ENCODE results near the gene SMURF2.

GRCh38 chr17:64706224-64707049 is 44.3 kb upstream of the SMURF2 start:
- TF ChIP-seq PBX3 (IDR thresholded peaks at IDR 0.05), result no peak
- no peak for TF ChIP-seq EP300 (IDR thresholded peaks at IDR 0.05)
- TF ChIP-seq CTCF (IDR thresholded peaks at IDR 0.05), result no peak
- no peak; the same call in 1 of the 2 replicates for TF ChIP-seq RFX5 (IDR thresholded peaks at IDR 0.05)
- no peak for TF ChIP-seq PHF8 (IDR thresholded peaks at IDR 0.05; ENCODE audit: borderline replicate concordance, low read depth)
- TF ChIP-seq EHMT2 (IDR thresholded peaks at IDR 0.05; ENCODE audit: low read depth), result no peak
- TF ChIP-seq HMGXB4 (CRISPR knock-in tag; IDR thresholded peaks at IDR 0.05; ENCODE audit: borderline replicate concordance), result no peak
- TF ChIP-seq POLR2A (IDR thresholded peaks at IDR 0.05; ENCODE audit: low read length), result no peak
- no peak for TF ChIP-seq ESRRA (IDR thresholded peaks at IDR 0.05; ENCODE audit: borderline replicate concordance, low read length)
